ENCODE data around the gene MEGF9. TPM values are rescaled to one million over a fixed set of nuclear protein-coding genes. Genes with fewer than 3 reads are reported as not detected.

Gene MEGF9
- total RNA-seq, 5 donors from 2014 or later (not counting 1 experiment from before 2014, with no cell fraction given) = 10.4 to 15.5 (median 11.3) TPM

GRCh38 chr9:120711841-120712538 lies 2.3 kb downstream of the MEGF9 start:
- Histone ChIP-seq H3K9me3 (no peaks in the 10 kb centered on the region), H3K36me3 (ENCODE audit: control insufficient read depth in 2 of 2, extremely low read depth in 1 of 2, insufficient read depth in 1 of 2, low read length in 1 of 2) (no peaks in the 10 kb centered on the region), H3K4me1 (ENCODE audit: control insufficient read depth in 1 of 2, extremely low read depth in 1 of 2, insufficient read depth in 2 of 2, low read length in 2 of 2) (peaks cover 20 to 35% of the 10 kb centered on the region in 2 experiments), H3K27ac (ENCODE audit: low read length) (peak overlapping the region; percentile 70), H3K27me3 (replicated peaks in 1 of 2; ENCODE audit: control insufficient read depth in 2 of 2, extremely low read depth in 1 of 2, insufficient read depth in 2 of 2, low read length in 1 of 2) (no peaks in the 10 kb centered on the region), H3K4me3 (ENCODE audit: control insufficient read depth in 1 of 2, extremely low read depth in 1 of 2, low read length in 1 of 2) (peak overlapping the region in 1 of 2 donors; percentile 78)
- ATAC-seq (replicated peaks in 1 of 4) (no peak), DNase-seq (peak in 2 of 35 experiments; percentile 5 to 17)
- H3K36me3 Mint-ChIP-seq = no peaks in the 10 kb centered on the region
- peaks cover 41 to 54% (median 50%) of the 10 kb centered on the region in 3 donors for H3K4me1 Mint-ChIP-seq
- H3K27ac Mint-ChIP-seq = peak overlapping the region; percentile 92
- no peaks in the 10 kb centered on the region for H3K9me3 Mint-ChIP-seq
- CTCF ChIA-PET = interaction anchor here in 1 of 2 donors (0.5 to 1.2 kb wide), 4 partner anchors 10 to 270 kb away, joined by 3 to 4 read pairs (median 4); no protein-coding TSS in a partner anchor
- H3K4me3 Mint-ChIP-seq = peak overlapping the region; percentile 88 to 98 (median 92)
- no CpG with 5 or more reads among the region's 5 CpGs for WGBS (ENCODE audit: insufficient coverage)
- H3K27me3 Mint-ChIP-seq = no peaks in the 10 kb centered on the region
- POLR2A ChIA-PET = no interaction called here

GRCh38 chr9:120711354-120711753 lies 2.9 kb downstream of the MEGF9 start:
- H3K4me1 Mint-ChIP-seq = peaks cover 44 to 54% (median 50%) of the 10 kb centered on the region in 3 donors
- H3K36me3 Mint-ChIP-seq = peaks cover 3% of the 10 kb centered on the region
- no peaks in the 10 kb centered on the region for H3K27me3 Mint-ChIP-seq
- H3K27ac ChIP-seq (ENCODE audit: low read length) = peak overlapping the region; percentile 70
- ATAC-seq (replicated peaks in 1 of 4) (no peak), DNase-seq (peak in 1 of 35 experiments; percentile 8)
- ChIA-PET POLR2A (no interaction called here), CTCF (interaction anchor here in 1 of 2 donors (1.0 kb wide), 1 partner anchor 92 kb away, joined by 4 read pairs; no protein-coding TSS in a partner anchor)
- peak overlapping the region; percentile 92 for H3K27ac Mint-ChIP-seq
- H3K4me3 ChIP-seq (ENCODE audit: control insufficient read depth in 1 of 2, extremely low read depth in 1 of 2, low read length in 1 of 2) = peak overlapping the region in 1 of 2 donors; percentile 78
- peak overlapping the region in 2 of 3 donors; percentile 88 to 98 for H3K4me3 Mint-ChIP-seq
- H3K27me3 ChIP-seq (replicated peaks in 1 of 2; ENCODE audit: control insufficient read depth in 2 of 2, extremely low read depth in 1 of 2, insufficient read depth in 2 of 2, low read length in 1 of 2) = no peaks in the 10 kb centered on the region
- no peaks in the 10 kb centered on the region for H3K9me3 Mint-ChIP-seq
- no peaks in the 10 kb centered on the region for H3K9me3 ChIP-seq
- H3K4me1 ChIP-seq (ENCODE audit: control insufficient read depth in 1 of 2, extremely low read depth in 1 of 2, insufficient read depth in 2 of 2, low read length in 2 of 2) = peaks cover 20 to 35% of the 10 kb centered on the region in 2 experiments
- H3K36me3 ChIP-seq (ENCODE audit: control insufficient read depth in 2 of 2, extremely low read depth in 1 of 2, insufficient read depth in 1 of 2, low read length in 1 of 2) = no peaks in the 10 kb centered on the region

- H3K36me3 ChIP-seq (ENCODE audit: control insufficient read depth in 2 of 2, extremely low read depth in 1 of 2, insufficient read depth in 1 of 2, low read length in 1 of 2) = no peaks in the 10 kb centered on the region
- no peaks in the 10 kb centered on the region for H3K9me3 ChIP-seq
- CTCF ChIA-PET = interaction anchor here (0.6 to 0.7 kb wide), 5 partner anchors 78 to 695 kb away, joined by 3 to 4 read pairs (median 3); no protein-coding TSS in a partner anchor
- ATAC-seq (replicated peaks in 1 of 4) (no peak), DNase-seq (peak in 14 of 35 experiments; percentile 8 to 71 (median 16))
- WGBS (ENCODE audit: insufficient coverage) = no CpG with 5 or more reads among the region's 10 CpGs
- no peaks in the 10 kb centered on the region for H3K9me3 Mint-ChIP-seq
- H3K4me1 Mint-ChIP-seq = peaks cover 53 to 59% (median 54%) of the 10 kb centered on the region in 3 donors
- H3K4me3 Mint-ChIP-seq = peak overlapping the region; percentile 76 to 98 (median 88)
- H3K4me1 ChIP-seq (ENCODE audit: control insufficient read depth in 1 of 2, extremely low read depth in 1 of 2, insufficient read depth in 2 of 2, low read length in 2 of 2) = peaks cover 20 to 33% of the 10 kb centered on the region in 2 experiments
- H3K4me3 ChIP-seq (ENCODE audit: control insufficient read depth in 1 of 2, extremely low read depth in 1 of 2, low read length in 1 of 2) = peak overlapping the region in 1 of 2 donors; percentile 44
- H3K27me3 ChIP-seq (replicated peaks in 1 of 2; ENCODE audit: control insufficient read depth in 2 of 2, extremely low read depth in 1 of 2, insufficient read depth in 2 of 2, low read length in 1 of 2) = no peaks in the 10 kb centered on the region
- peak overlapping the region; percentile 92 for H3K27ac Mint-ChIP-seq
- H3K36me3 Mint-ChIP-seq = peaks cover 3% of the 10 kb centered on the region
- H3K27me3 Mint-ChIP-seq = no peaks in the 10 kb centered on the region
- peak overlapping the region; percentile 70 for H3K27ac ChIP-seq (ENCODE audit: low read length)
- POLR2A ChIA-PET = interaction anchor here (0.6 to 0.7 kb wide), 4 partner anchors 29 to 754 kb away, joined by 3 to 6 read pairs (median 4); no protein-coding TSS in a partner anchor
These were observed 3.9 kb downstream of the MEGF9 start for GRCh38 chr9:120710110-120710981.

GRCh38 chr9:120708526-120709224 lies 5.6 kb downstream of the MEGF9 start:
- Mint-ChIP-seq H3K27me3 (no peaks in the 10 kb centered on the region), H3K4me3 (peak overlapping the region in 2 of 3 donors; percentile 88 to 98), H3K36me3 (peaks cover 7% of the 10 kb centered on the region), H3K4me1 (peaks cover 54 to 64% (median 64%) of the 10 kb centered on the region in 3 donors), H3K9me3 (no peaks in the 10 kb centered on the region), H3K27ac (peak overlapping the region; percentile 92)
- Histone ChIP-seq H3K27ac (ENCODE audit: low read length) (no peak overlapping the region), H3K27me3 (replicated peaks in 1 of 2; ENCODE audit: control insufficient read depth in 2 of 2, extremely low read depth in 1 of 2, insufficient read depth in 2 of 2, low read length in 1 of 2) (no peaks in the 10 kb centered on the region), H3K36me3 (ENCODE audit: control insufficient read depth in 2 of 2, extremely low read depth in 1 of 2, insufficient read depth in 1 of 2, low read length in 1 of 2) (no peaks in the 10 kb centered on the region), H3K4me3 (ENCODE audit: control insufficient read depth in 1 of 2, extremely low read depth in 1 of 2, low read length in 1 of 2) (no peak overlapping the region), H3K4me1 (ENCODE audit: control insufficient read depth in 1 of 2, extremely low read depth in 1 of 2, insufficient read depth in 2 of 2, low read length in 2 of 2) (peaks cover 20 to 25% of the 10 kb centered on the region in 2 experiments), H3K9me3 (no peaks in the 10 kb centered on the region)
- 96% methylated on average over 3 of the region's 6 CpGs for WGBS (ENCODE audit: insufficient coverage)
- ATAC-seq (replicated peaks in 1 of 4) (no peak), DNase-seq (no peak)
- POLR2A ChIA-PET = no interaction called here
- CTCF ChIA-PET = no interaction called here

GRCh38 chr9:120707170-120707569 lies 7.1 kb downstream of the MEGF9 start:
- DNase-seq = no peak
- Mint-ChIP-seq H3K4me3 (no peak overlapping the region), H3K36me3 (peaks cover 10% of the 10 kb centered on the region), H3K27me3 (no peaks in the 10 kb centered on the region), H3K9me3 (no peaks in the 10 kb centered on the region), H3K4me1 (peaks cover 41 to 52% (median 50%) of the 10 kb centered on the region in 3 donors), H3K27ac (no peak overlapping the region)
- Histone ChIP-seq H3K27ac (ENCODE audit: low read length) (no peak overlapping the region), H3K9me3 (no peaks in the 10 kb centered on the region), H3K36me3 (ENCODE audit: control insufficient read depth in 2 of 2, extremely low read depth in 1 of 2, insufficient read depth in 1 of 2, low read length in 1 of 2) (no peaks in the 10 kb centered on the region), H3K4me3 (ENCODE audit: control insufficient read depth in 1 of 2, extremely low read depth in 1 of 2, low read length in 1 of 2) (no peak overlapping the region), H3K27me3 (replicated peaks in 1 of 2; ENCODE audit: control insufficient read depth in 2 of 2, extremely low read depth in 1 of 2, insufficient read depth in 2 of 2, low read length in 1 of 2) (no peaks in the 10 kb centered on the region), H3K4me1 (ENCODE audit: control insufficient read depth in 1 of 2, extremely low read depth in 1 of 2, insufficient read depth in 2 of 2, low read length in 2 of 2) (peaks cover 7 to 18% of the 10 kb centered on the region in 2 experiments)
- 100% methylated on average over 1 of the region's 2 CpGs for WGBS (ENCODE audit: insufficient coverage)
- POLR2A ChIA-PET = no interaction called here
- CTCF ChIA-PET = no interaction called here
- ATAC-seq (replicated peaks in 1 of 4) = no peak

GRCh38 chr9:120705174-120705573 lies 9.1 kb downstream of the MEGF9 start:
- peaks cover 0 to 12% of the 10 kb centered on the region in 2 experiments for H3K4me1 ChIP-seq (ENCODE audit: control insufficient read depth in 1 of 2, extremely low read depth in 1 of 2, insufficient read depth in 2 of 2, low read length in 2 of 2)
- no peak overlapping the region for H3K27ac ChIP-seq (ENCODE audit: low read length)
- no peaks in the 10 kb centered on the region for H3K9me3 Mint-ChIP-seq
- no peaks in the 10 kb centered on the region for H3K36me3 ChIP-seq (ENCODE audit: control insufficient read depth in 2 of 2, extremely low read depth in 1 of 2, insufficient read depth in 1 of 2, low read length in 1 of 2)
- H3K27me3 Mint-ChIP-seq = no peaks in the 10 kb centered on the region
- H3K27ac Mint-ChIP-seq = no peak overlapping the region
- no peak overlapping the region for H3K4me3 ChIP-seq (ENCODE audit: control insufficient read depth in 1 of 2, extremely low read depth in 1 of 2, low read length in 1 of 2)
- no peaks in the 10 kb centered on the region for H3K9me3 ChIP-seq
- 83% methylated on average over 1 of the region's 3 CpGs for WGBS (ENCODE audit: insufficient coverage)
- ATAC-seq (replicated peaks in 1 of 4) = no peak
- H3K4me1 Mint-ChIP-seq = peaks cover 24 to 33% (median 33%) of the 10 kb centered on the region in 3 donors
- POLR2A ChIA-PET = no interaction called here
- DNase-seq = no peak
- H3K27me3 ChIP-seq (replicated peaks in 1 of 2; ENCODE audit: control insufficient read depth in 2 of 2, extremely low read depth in 1 of 2, insufficient read depth in 2 of 2, low read length in 1 of 2) = no peaks in the 10 kb centered on the region
- CTCF ChIA-PET = no interaction called here
- peaks cover 14% of the 10 kb centered on the region for H3K36me3 Mint-ChIP-seq
- H3K4me3 Mint-ChIP-seq = no peak overlapping the region
